HCT116 (cell line): ENCODE results near the gene ZFR. TPM values are rescaled to one million over a fixed set of nuclear protein-coding genes. Genes with fewer than 3 reads are reported as not detected.

Experiments
- ATAC-seq: fragments of 200-7000 bp; cut with Tn5 transposase; 2 replicates; pipeline ENCODE4 v1.9.1; 2020; ENCODE audit warnings: mild to moderate bottlenecking, moderate library complexity
- BruUV-seq: library from RNA; stranded (reverse); fragments of 400-500 nt; replicated peaks from 2 replicates; lab custom pipeline; 2021; lab: Mats Ljungman, UMichigan
- CTCF ChIA-PET: fragments of 300-600 bp; sonication (Branson Sonifier 250); formaldehyde crosslinking; loops from one replicate; lab custom pipeline; 2021; ENCODE audit warnings: antibody characterized with exemption; lab: Charles Lee
- POLR2A ChIA-PET: fragments of 300-600, 350-600 bp; sonication (Branson Sonifier 250); formaldehyde crosslinking; loops from one replicate; lab custom pipeline; 2021; ENCODE audit warnings: antibody characterized with exemption; lab: Charles Lee
- RAD21 ChIA-PET, 2 experiments: fragments of 300-600 bp; sonication (Branson Sonifier 250); formaldehyde crosslinking; loops; one replicate each; lab custom pipeline; 2023; ENCODE audit warnings: low total read pairs in 2 of 2; ENCODE audit not compliant: uncharacterized antibody in 2 of 2, unreplicated experiment in 2 of 2, low non-redundant PET in 1 of 2; lab: Charles Lee
- DNase-seq: peaks from one replicate; pipeline ENCODE4 v3.0.0-alpha.2; 2010; ENCODE audit warnings: low read depth, low spot score
- H2AFZ ChIP-seq: fragments of 200-600 bp; shearing (Covaris generic), sonication (generic); 2 replicates; pipeline ENCODE4 v1.6.1; 2017; ENCODE audit warnings: low read depth, mixed run types, mixed read lengths, antibody characterized with exemption, low read length; ENCODE audit not compliant: poor library complexity, severe bottlenecking
- H3K27ac ChIP-seq: 2 replicates; pipeline ENCODE4 v1.5.1; 2012; ENCODE audit warnings: low read depth, low read length
- H3K27me3 ChIP-seq: fragments of 200-600 bp; sonication (generic); 2 replicates; pipeline ENCODE4 v1.6.1; 2016; ENCODE audit warnings: mixed run types, low read length, mixed read lengths; ENCODE audit not compliant: insufficient read depth
- H3K36me3 ChIP-seq, 2 experiments: fragments of 200-500 bp in 1 of 2; fragments of 200-600 bp in 1 of 2; sonication (Bioruptor generic) in 1 of 2; sonication (generic) in 1 of 2; 2 replicates each; pipeline versions ENCODE4 v1.5.1 to v1.6.1; 2014 to 2016; ENCODE audit warnings: low read length in 2 of 2, inconsistent platforms in 1 of 2, mixed read lengths in 1 of 2, mixed run types in 1 of 2; ENCODE audit not compliant: insufficient read depth in 2 of 2, control insufficient read depth in 1 of 2
- H3K4me1 ChIP-seq, 2 experiments: fragments of 200-600 bp in 1 of 2; sonication (generic) in 1 of 2; 2 replicates each; pipeline versions ENCODE4 v1.5.1 to v1.6.1; 2012 to 2017; ENCODE audit warnings: low read length in 2 of 2, inconsistent platforms in 1 of 2, mild to moderate bottlenecking in 1 of 2, mixed read lengths in 1 of 2, mixed run types in 1 of 2, moderate library complexity in 1 of 2; ENCODE audit not compliant: insufficient read depth in 2 of 2, control insufficient read depth in 1 of 2
- H3K4me2 ChIP-seq: fragments of 200-600 bp; sonication (generic); 2 replicates; pipeline ENCODE4 v1.6.1; 2017; ENCODE audit warnings: mixed run types, low read length, mixed read lengths
- H3K4me3 ChIP-seq, 2 experiments: fragments of 200-600 bp in 1 of 2; sonication (generic) in 1 of 2; replicated peaks in 1 of 2; 2 replicates each; pipeline ENCODE4 v1.5.1; 2011 to 2016; ENCODE audit warnings: low read length in 2 of 2, control low read depth in 1 of 2, low read depth in 1 of 2, mild to moderate bottlenecking in 1 of 2, mixed read lengths in 1 of 2, mixed run types in 1 of 2
- H3K79me2 ChIP-seq: fragments of 200-600 bp; sonication (generic); 2 replicates; pipeline ENCODE4 v1.6.1; 2017; ENCODE audit warnings: mild to moderate bottlenecking, mixed run types, low read length, moderate library complexity, mixed read lengths; ENCODE audit not compliant: insufficient read depth
- H3K9ac ChIP-seq: fragments of 200-600 bp; sonication (generic); 2 replicates; pipeline ENCODE4 v1.6.1; 2016; ENCODE audit warnings: low read length, mixed read lengths
- H3K9me2 ChIP-seq: fragments of 200-600 bp; sonication (generic), shearing (Covaris generic); 2 replicates; pipeline ENCODE4 v1.6.1; 2017; ENCODE audit warnings: mixed run types, mild to moderate bottlenecking, moderate library complexity; ENCODE audit not compliant: insufficient read depth
- H3K9me3 ChIP-seq, 2 experiments: fragments of 200-500 bp in 1 of 2; fragments of 200-600 bp in 1 of 2; sonication (Bioruptor generic) in 1 of 2; sonication (generic) in 1 of 2; 2 replicates each; pipeline ENCODE4 v1.6.1; 2014 to 2017; ENCODE audit warnings: low read length in 2 of 2, mixed read lengths in 2 of 2, inconsistent platforms in 1 of 2, low read depth in 1 of 2, mild to moderate bottlenecking in 1 of 2, mixed run types in 1 of 2, moderate library complexity in 1 of 2; ENCODE audit not compliant: control insufficient read depth in 1 of 2, insufficient read depth in 1 of 2
- H4K20me1 ChIP-seq: fragments of 200-600 bp; sonication (generic), shearing (Covaris generic); 2 replicates; pipeline ENCODE4 v1.6.1; 2017; ENCODE audit warnings: mixed run types, mild to moderate bottlenecking, moderate library complexity; ENCODE audit not compliant: insufficient read depth
- ATF3 ChIP-seq: IDR thresholded peaks from 2 replicates; pipeline ENCODE4 v1.6.1; 2012
- CBX3 ChIP-seq: IDR thresholded peaks from 2 replicates; pipeline ENCODE4 v1.6.1; 2012; ENCODE audit warnings: low read depth
- EGR1 ChIP-seq: IDR thresholded peaks from 2 replicates; pipeline ENCODE4 v1.6.1; 2012; ENCODE audit warnings: low read depth
- ELF1 ChIP-seq: IDR thresholded peaks from 2 replicates; pipeline ENCODE4 v1.6.1; 2012; ENCODE audit warnings: low read depth, borderline replicate concordance
- EZH2 ChIP-seq: fragments of 200-600 bp; sonication (generic); IDR thresholded peaks from 2 replicates; pipeline ENCODE4 v1.6.1; 2017; ENCODE audit warnings: antibody characterized with exemption, mixed run types
- EZH2phosphoT487 ChIP-seq: fragments of 200-600 bp; IDR thresholded peaks from 2 replicates; pipeline ENCODE4 v1.6.1; 2018; ENCODE audit warnings: antibody characterized with exemption, borderline replicate concordance
- FOSL1 ChIP-seq: IDR thresholded peaks from 2 replicates; pipeline ENCODE4 v1.6.1; 2012; ENCODE audit warnings: low read depth
- REST ChIP-seq: IDR thresholded peaks from 2 replicates; pipeline ENCODE4 v1.6.1; 2012; ENCODE audit warnings: low read depth
- SIN3A ChIP-seq: IDR thresholded peaks from 2 replicates; pipeline ENCODE4 v1.6.1; 2012; ENCODE audit warnings: low read depth
- SP1 ChIP-seq: IDR thresholded peaks from 2 replicates; pipeline ENCODE4 v1.6.1; 2012; ENCODE audit warnings: low read depth
- SRF ChIP-seq: IDR thresholded peaks from 2 replicates; pipeline ENCODE4 v1.6.1; 2012; ENCODE audit warnings: low read depth
- TCF7L2 ChIP-seq: IDR thresholded peaks from 2 replicates; pipeline ENCODE4 v1.7.0; 2011; ENCODE audit warnings: borderline replicate concordance, inconsistent platforms; ENCODE audit not compliant: insufficient read depth, insufficient read length; ENCODE audit errors: extremely low read depth
- ZFX ChIP-seq: fragments of 450-650 bp; IDR thresholded peaks from 2 replicates; pipeline ENCODE4 v1.6.1; 2017
- ZNF274 ChIP-seq: fragments of 200-500 bp; sonication (Bioruptor generic); IDR thresholded peaks from 2 replicates; pipeline ENCODE4 v1.6.1; 2014; ENCODE audit warnings: mild to moderate bottlenecking, low read depth, low read length, inconsistent platforms
- intact Hi-C: fragments of 100-400 bp; cut with micrococcal nuclease; formaldehyde crosslinking; loops from 2 replicates; pipeline ENCODE4 v1.10.0; 2022
- total RNA-seq: library from RNA; stranded (reverse); gene quantifications from one replicate; pipeline ENCODE4 v1.2.1, GENCODE V29; 2021; ENCODE audit not compliant: unreplicated experiment
- TF ChIP-seq, protein P1 (sequence below), 3 experiments: fragments of 200-600 bp in 1 of 3; sonication (generic) in 1 of 3; IDR thresholded peaks in 2 of 3; conservative IDR thresholded peaks in 1 of 3; 2 replicates each; pipeline ENCODE4 v1.5.1; 2012 to 2017; ENCODE audit warnings: low read depth in 2 of 3, low read length in 2 of 3, antibody characterized with exemption in 1 of 3, borderline replicate concordance in 1 of 3, control low read depth in 1 of 3, mild to moderate bottlenecking in 1 of 3, mixed read lengths in 1 of 3, mixed run types in 1 of 3, moderate library complexity in 1 of 3; ENCODE audit not compliant: insufficient read depth in 1 of 3

ZFR gene
- total RNA-seq, 1 experiment from 2014 or later = 65.7 TPM

DNA sequence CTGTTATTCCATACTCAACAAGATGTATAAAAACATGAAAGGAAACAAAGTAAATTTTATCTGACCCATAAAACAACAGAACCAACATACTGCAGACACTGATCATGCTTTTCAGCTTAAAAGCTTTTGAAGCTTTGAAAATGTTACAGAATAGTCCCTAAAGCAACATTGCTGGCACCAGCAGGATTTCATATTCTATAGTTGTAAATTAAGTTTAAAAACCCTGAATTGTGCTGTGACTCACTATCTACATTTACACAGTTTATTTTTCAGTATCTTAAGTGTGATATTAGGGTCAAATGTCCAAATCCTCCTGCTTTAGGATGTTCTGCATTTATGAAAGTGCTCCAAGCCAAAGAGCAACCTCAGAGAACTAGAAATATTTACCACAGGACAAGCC is 59.9 kb downstream of the ZFR start:
- no peaks in the 10 kb centered on the region for H3K4me1 ChIP-seq
- H3K9me2 ChIP-seq = no peaks in the 10 kb centered on the region
- H2AFZ ChIP-seq = no peak overlapping the region
- no peak overlapping the region for H3K27ac ChIP-seq
- no peak overlapping the region for H3K9ac ChIP-seq
- DNase-seq (no peak), ATAC-seq (no peak)
- peaks cover 49 to 56% of the 10 kb centered on the region in 2 experiments for H3K36me3 ChIP-seq
- no peaks in the 10 kb centered on the region for H3K27me3 ChIP-seq
- no peak overlapping the region for H3K4me3 ChIP-seq
- TF ChIP-seq ZNF274 (no peak), FOSL1 (no peak), ATF3 (no peak), EGR1 (no peak), REST (no peak), CBX3 (no peak), SRF (no peak), SP1 (no peak), SIN3A (no peak), EZH2 (no peak), ZFX (no peak), TCF7L2 (no peak), ELF1 (no peak), EZH2phosphoT487 (no peak)
- TF ChIP-seq, protein P1, sequence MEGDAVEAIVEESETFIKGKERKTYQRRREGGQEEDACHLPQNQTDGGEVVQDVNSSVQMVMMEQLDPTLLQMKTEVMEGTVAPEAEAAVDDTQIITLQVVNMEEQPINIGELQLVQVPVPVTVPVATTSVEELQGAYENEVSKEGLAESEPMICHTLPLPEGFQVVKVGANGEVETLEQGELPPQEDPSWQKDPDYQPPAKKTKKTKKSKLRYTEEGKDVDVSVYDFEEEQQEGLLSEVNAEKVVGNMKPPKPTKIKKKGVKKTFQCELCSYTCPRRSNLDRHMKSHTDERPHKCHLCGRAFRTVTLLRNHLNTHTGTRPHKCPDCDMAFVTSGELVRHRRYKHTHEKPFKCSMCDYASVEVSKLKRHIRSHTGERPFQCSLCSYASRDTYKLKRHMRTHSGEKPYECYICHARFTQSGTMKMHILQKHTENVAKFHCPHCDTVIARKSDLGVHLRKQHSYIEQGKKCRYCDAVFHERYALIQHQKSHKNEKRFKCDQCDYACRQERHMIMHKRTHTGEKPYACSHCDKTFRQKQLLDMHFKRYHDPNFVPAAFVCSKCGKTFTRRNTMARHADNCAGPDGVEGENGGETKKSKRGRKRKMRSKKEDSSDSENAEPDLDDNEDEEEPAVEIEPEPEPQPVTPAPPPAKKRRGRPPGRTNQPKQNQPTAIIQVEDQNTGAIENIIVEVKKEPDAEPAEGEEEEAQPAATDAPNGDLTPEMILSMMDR (IDR thresholded peaks at IDR 0.05 in 2 of 3, conservative IDR thresholded peaks at IDR 0.05 in 1 of 3; ENCODE audit: borderline replicate concordance in 1 of 3, insufficient read depth in 1 of 3, low read depth in 2 of 3, low read length in 2 of 3) = no peak
- H3K4me2 ChIP-seq = no peak overlapping the region
- CTCF ChIA-PET = no interaction called here
- POLR2A ChIA-PET = no interaction called here
- RAD21 ChIA-PET = no interaction called here
- H3K79me2 ChIP-seq = no peaks in the 10 kb centered on the region
- no TSS peak for BruUV-seq
- no peaks in the 10 kb centered on the region for H3K9me3 ChIP-seq
- intact Hi-C loops = loop anchor here (5.0 kb wide), 1 partner anchor 33 kb away; no protein-coding TSS in a partner anchor
- H4K20me1 ChIP-seq = 0 out of 2 replicates have a peak, but pooled peaks cover 9% of the 10 kb centered on the region
